Measurements from ENCODE around the gene RPL28. TPM values are rescaled to one million over a fixed set of nuclear protein-coding genes. Genes with fewer than 3 reads are reported as not detected.

RPL28 gene
- total RNA-seq, 2 donors from 2014 or later: 1,672 to 1,902 TPM

GRCh38 chr19:55410168-55410567, 24.4 kb downstream of the RPL28 start:
- H3K36me3 Mint-ChIP-seq (ENCODE audit: low read depth): peaks cover 24% of the 10 kb centered on the region
- H3K9ac ChIP-seq (ENCODE audit: extremely low read depth, low read length, poor library complexity, severe bottlenecking): no peak overlapping the region
- no peak for DNase-seq
- peaks cover 39% of the 10 kb centered on the region for H3K27me3 Mint-ChIP-seq (ENCODE audit: insufficient read depth)
- H3K9me3 ChIP-seq (ENCODE audit: control insufficient read depth, low read length): peaks cover 31% of the 10 kb centered on the region
- peak overlapping the region; percentile 34 for H3K4me3 ChIP-seq (ENCODE audit: low read length)
- H3K4me1 ChIP-seq (ENCODE audit: control insufficient read depth, insufficient read depth, low read length): peaks cover 2% of the 10 kb centered on the region
- H3K4me1 Mint-ChIP-seq: peaks cover 14% of the 10 kb centered on the region
- peaks cover 31% of the 10 kb centered on the region for H3K9me3 Mint-ChIP-seq
- H3K27ac ChIP-seq (ENCODE audit: low read depth, low read length): no peak overlapping the region
- no peaks in the 10 kb centered on the region for H3K27me3 ChIP-seq (ENCODE audit: control insufficient read depth, insufficient read depth, low read length, poor library complexity, severe bottlenecking)
- 75 to 93% methylated on average over 2 of the region's 2 CpGs for WGBS, 2 experiments (ENCODE audit: insufficient coverage in 1 of 2, insufficient read length in 1 of 2)
- H3K4me3 Mint-ChIP-seq: no peak overlapping the region
- H3K27ac Mint-ChIP-seq: no peak overlapping the region
- TF ChIP-seq CTCF (conservative IDR thresholded peaks at IDR 0.05): no peak
- H3K36me3 ChIP-seq (ENCODE audit: control insufficient read depth, insufficient read depth, low read length): peaks cover 17% of the 10 kb centered on the region

- Histone ChIP-seq H3K27me3 (ENCODE audit: control insufficient read depth, insufficient read depth, low read length, poor library complexity, severe bottlenecking) (no peaks in the 10 kb centered on the region), H3K27ac (ENCODE audit: low read depth, low read length) (no peak overlapping the region), H3K36me3 (ENCODE audit: control insufficient read depth, insufficient read depth, low read length) (no peaks in the 10 kb centered on the region), H3K4me3 (ENCODE audit: low read length) (no peak overlapping the region), H3K4me1 (ENCODE audit: control insufficient read depth, insufficient read depth, low read length) (no peaks in the 10 kb centered on the region), H3K9ac (ENCODE audit: extremely low read depth, low read length, poor library complexity, severe bottlenecking) (no peak overlapping the region), H3K9me3 (ENCODE audit: control insufficient read depth, low read length) (no peaks in the 10 kb centered on the region)
- WGBS, 2 experiments (ENCODE audit: insufficient coverage in 1 of 2, insufficient read length in 1 of 2): 24 to 25% methylated on average over 7 of the region's 7 CpGs
- Mint-ChIP-seq H3K27me3 (ENCODE audit: insufficient read depth) (peaks cover 38% of the 10 kb centered on the region), H3K36me3 (ENCODE audit: low read depth) (no peaks in the 10 kb centered on the region), H3K9me3 (peaks cover 11% of the 10 kb centered on the region), H3K4me1 (no peaks in the 10 kb centered on the region), H3K27ac (no peak overlapping the region), H3K4me3 (no peak overlapping the region)
- TF ChIP-seq CTCF (conservative IDR thresholded peaks at IDR 0.05): peak; percentile 86
- DNase-seq: peak; percentile 89
Measured at GRCh38 chr19:55418185-55418584, 32.5 kb downstream of the RPL28 start.

- H3K9me3 ChIP-seq (ENCODE audit: control insufficient read depth, low read length): no peaks in the 10 kb centered on the region
- no peak overlapping the region for H3K27ac ChIP-seq (ENCODE audit: low read depth, low read length)
- no peaks in the 10 kb centered on the region for H3K36me3 ChIP-seq (ENCODE audit: control insufficient read depth, insufficient read depth, low read length)
- no peaks in the 10 kb centered on the region for H3K36me3 Mint-ChIP-seq (ENCODE audit: low read depth)
- no peaks in the 10 kb centered on the region for H3K4me1 ChIP-seq (ENCODE audit: control insufficient read depth, insufficient read depth, low read length)
- TF ChIP-seq CTCF (conservative IDR thresholded peaks at IDR 0.05): no peak
- no peak overlapping the region for H3K4me3 Mint-ChIP-seq
- no peak overlapping the region for H3K27ac Mint-ChIP-seq
- peak; percentile 31 for DNase-seq
- H3K9ac ChIP-seq (ENCODE audit: extremely low read depth, low read length, poor library complexity, severe bottlenecking): no peak overlapping the region
- H3K27me3 Mint-ChIP-seq (ENCODE audit: insufficient read depth): peaks cover 42% of the 10 kb centered on the region
- H3K4me1 Mint-ChIP-seq: no peaks in the 10 kb centered on the region
- H3K9me3 Mint-ChIP-seq: peaks cover 11% of the 10 kb centered on the region
- H3K27me3 ChIP-seq (ENCODE audit: control insufficient read depth, insufficient read depth, low read length, poor library complexity, severe bottlenecking): no peaks in the 10 kb centered on the region
- WGBS, 2 experiments (ENCODE audit: insufficient coverage in 1 of 2, insufficient read length in 1 of 2): 60 to 78% methylated on average over 1 to 5 of the region's 5 CpGs
- no peak overlapping the region for H3K4me3 ChIP-seq (ENCODE audit: low read length)
Measured at GRCh38 chr19:55419103-55419502, 33.4 kb downstream of the RPL28 start.
